ENCODE measurements around the gene CNOT2. TPM values are rescaled to one million over a fixed set of nuclear protein-coding genes. Genes with fewer than 3 reads are reported as not detected.

The CNOT2 gene
- total and polyA plus RNA-seq, 2 donors (not counting 3 experiments of a cell fraction or from before 2014, with no cell fraction given): 52.2 to 79.7 TPM

GRCh38 chr12:70268972-70269371 is 25.7 kb downstream of the CNOT2 start:
- Histone ChIP-seq H3K4me1 (ENCODE audit: control insufficient read depth, extremely low read depth, insufficient read depth, low read length) (no peaks in the 10 kb centered on the region), H3K27ac (ENCODE audit: insufficient read depth, low read depth, low read length) (no peak overlapping the region), H4K20me1 (replicated peaks; ENCODE audit: control insufficient read depth, extremely low read depth, insufficient read depth, low read length) (peaks cover 29% of the 10 kb centered on the region), H3K9me1 (replicated peaks; ENCODE audit: control insufficient read depth, extremely low read depth, insufficient read depth, low read length) (peaks cover 3% of the 10 kb centered on the region), H3K9me3 (replicated peaks; ENCODE audit: control insufficient read depth, insufficient read depth, low read length) (no peaks in the 10 kb centered on the region), H2AFZ (ENCODE audit: low read depth, low read length) (no peak overlapping the region), H3K36me3 (ENCODE audit: control insufficient read depth in 2 of 2, extremely low read depth in 1 of 2, insufficient read depth in 2 of 2, low read length in 2 of 2) (no peaks in the 10 kb centered on the region), H3K4me3 (replicated peaks in 1 of 3; ENCODE audit: insufficient read depth in 1 of 3, low read depth in 1 of 3, low read length in 3 of 3) (no peak overlapping the region), H3K79me2 (ENCODE audit: control insufficient read depth, insufficient read depth, low read length) (peaks cover 99% of the 10 kb centered on the region), H3K9ac (replicated peaks; ENCODE audit: extremely low read depth, insufficient read depth, low read length) (no peak overlapping the region), H3K4me2 (ENCODE audit: insufficient read depth, low read length) (no peak overlapping the region), H3K27me3 (ENCODE audit: control insufficient read depth in 2 of 2, insufficient read depth in 2 of 2, low read length in 2 of 2) (no peaks in the 10 kb centered on the region)
- DNase-seq (ENCODE audit: low read depth, low spot score) (no peak), FAIRE-seq (no peak)
- no peak for TF ChIP-seq MAX (IDR thresholded peaks at IDR 0.05; ENCODE audit: insufficient read depth, insufficient read length)
- no peak for TF ChIP-seq GATA2 (IDR thresholded peaks at IDR 0.05; ENCODE audit: insufficient read depth, insufficient read length, low read depth, low read length)
- no peak for TF ChIP-seq MYC (IDR thresholded peaks at IDR 0.05; ENCODE audit: low read depth, low read length)
- no peak for TF ChIP-seq POLR2AphosphoS5 (IDR thresholded peaks at IDR 0.05; ENCODE audit: insufficient read depth, low read depth, low read length)
- TF ChIP-seq CTCF (IDR thresholded peaks at IDR 0.05; ENCODE audit: extremely low read depth in 1 of 2, insufficient read depth in 1 of 2, low read depth in 1 of 2, low read length in 2 of 2): no peak
- TF ChIP-seq EZH2 (IDR thresholded peaks at IDR 0.05; ENCODE audit: borderline replicate concordance, low read depth, low read length, severe bottlenecking): no peak
- no peak for TF ChIP-seq POLR2A (IDR thresholded peaks at IDR 0.05; ENCODE audit: low read depth, low read length)
- no peak for TF ChIP-seq JUN (IDR thresholded peaks at IDR 0.05; ENCODE audit: borderline replicate concordance, insufficient read depth, insufficient read length, low read depth)
- TF ChIP-seq FOS (IDR thresholded peaks at IDR 0.05; ENCODE audit: borderline replicate concordance, insufficient read depth, low read length): no peak
- intact Hi-C loops (cut with micrococcal nuclease) (no loop called here), dilution Hi-C loops (cut with MboI; ENCODE audit: extremely low pct_ligation_motif_present, low sequenced_read_pairs) (no loop called here)
- ChIA-PET POLR2A (no interaction called here), CTCF (interaction anchor here (0.6 kb wide), 1 partner anchor 24 kb away, joined by 3 read pairs; no protein-coding TSS in a partner anchor)
- BruUV-seq (replicated peaks): no TSS peak

All from endothelial cell of umbilical vein (primary cell).